NB4 (cell line): ENCODE measurements around the gene GRM1.

ENCODE experiments used
- POLR2A ChIP-seq: IDR thresholded peaks from 2 replicates; pipeline ENCODE4 v1.6.1; 2011; ENCODE audit warnings: mild to moderate bottlenecking; ENCODE audit not compliant: insufficient read length; ENCODE audit errors: extremely low read depth
- TF ChIP-seq, protein P1 (sequence below): IDR thresholded peaks from one replicate; pipeline ENCODE4 v1.5.1; 2012; ENCODE audit warnings: low read depth, low read length

GRCh38 chr6:146281651-146282362 is 252.9 kb downstream of the GRM1 start:
- TF ChIP-seq, protein P1, sequence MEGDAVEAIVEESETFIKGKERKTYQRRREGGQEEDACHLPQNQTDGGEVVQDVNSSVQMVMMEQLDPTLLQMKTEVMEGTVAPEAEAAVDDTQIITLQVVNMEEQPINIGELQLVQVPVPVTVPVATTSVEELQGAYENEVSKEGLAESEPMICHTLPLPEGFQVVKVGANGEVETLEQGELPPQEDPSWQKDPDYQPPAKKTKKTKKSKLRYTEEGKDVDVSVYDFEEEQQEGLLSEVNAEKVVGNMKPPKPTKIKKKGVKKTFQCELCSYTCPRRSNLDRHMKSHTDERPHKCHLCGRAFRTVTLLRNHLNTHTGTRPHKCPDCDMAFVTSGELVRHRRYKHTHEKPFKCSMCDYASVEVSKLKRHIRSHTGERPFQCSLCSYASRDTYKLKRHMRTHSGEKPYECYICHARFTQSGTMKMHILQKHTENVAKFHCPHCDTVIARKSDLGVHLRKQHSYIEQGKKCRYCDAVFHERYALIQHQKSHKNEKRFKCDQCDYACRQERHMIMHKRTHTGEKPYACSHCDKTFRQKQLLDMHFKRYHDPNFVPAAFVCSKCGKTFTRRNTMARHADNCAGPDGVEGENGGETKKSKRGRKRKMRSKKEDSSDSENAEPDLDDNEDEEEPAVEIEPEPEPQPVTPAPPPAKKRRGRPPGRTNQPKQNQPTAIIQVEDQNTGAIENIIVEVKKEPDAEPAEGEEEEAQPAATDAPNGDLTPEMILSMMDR: no peak
- TF ChIP-seq POLR2A: no peak
